ENCODE measurements around the gene LHPP.

LHPP gene

GRCh38 chr10:124447751-124448466, 13.7 kb upstream of the LHPP start:
- DNase-seq (ENCODE audit: low read depth in 2 of 2): no peak

DNA sequence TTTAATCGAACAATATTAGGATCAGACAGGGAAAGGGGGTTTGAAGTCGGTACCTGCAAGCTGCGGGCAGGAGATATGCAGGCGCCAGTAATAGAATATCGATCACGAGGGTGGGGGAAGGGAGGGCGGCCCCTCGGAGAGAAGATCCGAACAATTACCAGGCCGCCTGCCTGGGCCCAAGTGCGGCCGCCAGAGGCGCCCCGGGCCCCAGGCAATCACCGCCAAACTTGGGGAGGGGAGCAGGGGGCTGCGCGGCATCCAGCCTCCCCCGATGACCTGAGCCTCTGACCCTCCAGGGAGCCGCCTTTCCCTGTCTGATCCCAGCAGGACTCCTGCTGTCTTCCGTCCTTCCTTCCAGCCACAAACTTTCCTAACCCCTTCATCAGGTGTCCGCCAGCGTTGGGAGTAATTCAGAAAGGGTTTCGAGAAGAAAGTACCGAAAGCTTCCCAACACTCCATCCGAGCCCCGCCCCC, 12.9 kb upstream of the LHPP start:
- no peak for DNase-seq (ENCODE audit: low read depth in 2 of 2)

DNA sequence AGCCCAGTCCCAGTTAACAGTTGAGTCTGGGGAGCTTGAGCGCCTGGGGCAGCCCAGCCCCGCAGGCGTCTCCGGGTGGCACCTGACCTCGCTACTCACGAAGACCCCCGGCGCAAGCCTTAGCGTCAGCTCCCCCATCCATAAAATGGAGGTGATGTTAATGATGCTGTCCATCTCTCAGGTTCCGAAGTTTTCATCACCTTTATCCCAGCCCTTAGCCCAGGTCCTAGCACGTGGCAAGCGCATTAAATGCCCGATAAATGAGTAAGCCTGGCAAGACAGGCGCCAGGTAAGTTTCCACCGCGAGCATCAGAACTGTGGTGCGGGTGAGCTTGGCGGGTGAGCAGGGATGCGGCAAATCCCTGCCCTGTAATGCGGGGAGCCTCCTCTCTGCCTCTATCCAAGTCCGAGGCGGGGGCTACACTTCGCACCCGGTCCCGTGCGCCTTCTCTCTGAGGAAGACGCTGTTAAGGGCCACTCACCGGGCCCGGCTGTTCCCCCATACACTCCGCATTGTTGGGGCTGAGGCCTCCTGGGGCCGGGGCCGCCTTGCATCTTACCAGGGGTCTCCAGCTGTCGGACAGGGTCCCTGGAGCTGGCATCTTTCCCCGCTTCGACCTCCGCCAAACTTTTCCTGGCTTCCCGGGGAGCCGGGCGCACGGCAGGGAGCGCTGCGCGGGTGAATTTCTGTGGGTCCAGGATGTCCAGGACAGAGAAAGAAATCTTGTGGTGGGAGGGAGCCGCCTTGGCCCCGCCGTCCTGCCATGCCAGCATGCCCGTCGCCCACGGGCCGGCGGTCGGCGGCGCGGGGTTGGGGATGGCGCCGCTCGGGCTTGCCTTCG, 12.2 kb upstream of the LHPP start:
- DNase-seq (ENCODE audit: low read depth in 2 of 2): no peak

- DNase-seq (ENCODE audit: low read depth in 2 of 2): no peak
These were observed 11.4 kb upstream of the LHPP start, which contains the start of gene NKX1-2 for GRCh38 chr10:124450012-124450782. TSS of gene NKX1-2 (minus strand) at chr10:124450035. CDS start at chr10:124449943, 92 bp downstream.

DNA sequence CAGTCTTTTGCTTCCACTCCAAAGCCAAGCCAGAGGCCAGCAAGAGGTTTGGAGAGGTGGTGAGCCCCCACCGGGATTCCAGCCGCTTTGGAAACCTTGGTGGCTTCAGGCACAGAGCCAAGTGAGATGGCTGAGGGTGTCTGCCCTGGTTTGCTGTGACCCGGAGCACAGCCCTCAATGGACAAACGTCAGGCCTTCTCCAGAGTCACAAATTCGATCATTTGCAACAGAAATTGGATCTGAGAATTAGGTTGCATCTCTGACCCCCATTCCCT, 10.9 kb upstream of the LHPP start:
- DNase-seq (ENCODE audit: low read depth in 2 of 2): no peak

- no peak for DNase-seq (ENCODE audit: low read depth in 2 of 2)
These were observed 10.3 kb upstream of the LHPP start for GRCh38 chr10:124451276-124451675.

DNA sequence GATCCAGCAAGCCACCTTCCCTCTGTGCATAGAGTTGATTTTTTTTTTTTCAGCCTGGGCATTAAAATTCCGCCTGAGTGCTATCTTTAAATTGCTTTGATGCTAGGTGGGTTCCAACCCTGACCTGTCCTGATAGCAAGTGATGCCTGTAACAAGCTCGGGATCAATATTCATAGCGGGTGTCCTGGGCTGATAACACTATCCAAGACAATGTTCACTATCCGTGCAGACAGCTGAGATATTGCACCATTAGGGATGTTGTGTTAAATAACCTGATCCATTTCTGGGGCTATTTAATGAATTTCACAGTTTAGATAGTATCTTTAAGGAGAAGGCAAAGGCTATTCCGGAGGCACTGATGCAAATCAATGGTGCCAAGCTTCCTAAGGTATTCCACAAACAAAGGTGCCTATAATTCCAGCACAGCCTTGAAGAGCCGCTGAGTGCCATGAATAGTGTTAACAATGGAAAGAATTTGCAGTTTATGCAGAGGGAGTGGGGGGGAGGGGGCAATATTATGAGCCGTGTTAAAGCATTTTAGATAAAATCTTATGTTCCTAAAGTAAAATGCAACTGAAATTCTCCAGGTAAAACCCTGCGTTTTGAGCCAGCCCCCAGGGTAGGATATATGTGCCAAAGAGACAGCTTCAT, 7.5 kb upstream of the LHPP start:
- no peak for DNase-seq (ENCODE audit: low read depth in 2 of 2)

DNA sequence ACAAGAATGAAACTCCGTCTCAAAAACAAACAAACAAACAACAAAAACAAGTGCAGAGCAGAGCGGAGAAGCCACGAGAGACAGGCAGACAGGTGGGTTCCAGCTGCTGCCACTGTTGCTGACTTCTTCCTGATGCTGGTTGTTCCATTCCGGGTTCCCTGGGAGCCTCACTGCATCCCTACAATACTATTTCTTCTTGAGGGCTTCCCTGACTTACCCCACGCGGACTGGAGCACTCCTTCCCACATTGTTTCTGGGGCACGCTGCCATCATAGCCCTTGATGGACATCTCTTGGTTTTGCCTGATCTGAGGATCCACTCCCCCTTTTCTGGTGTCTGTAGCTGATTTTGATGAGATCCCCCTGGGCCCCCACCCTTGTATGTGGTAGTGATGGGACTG, 6.2 kb upstream of the LHPP start:
- DNase-seq (ENCODE audit: low read depth in 2 of 2): no peak

GRCh38 chr10:124458473-124458872, 3.1 kb upstream of the LHPP start:
- DNase-seq (ENCODE audit: low read depth in 2 of 2): no peak

DNA sequence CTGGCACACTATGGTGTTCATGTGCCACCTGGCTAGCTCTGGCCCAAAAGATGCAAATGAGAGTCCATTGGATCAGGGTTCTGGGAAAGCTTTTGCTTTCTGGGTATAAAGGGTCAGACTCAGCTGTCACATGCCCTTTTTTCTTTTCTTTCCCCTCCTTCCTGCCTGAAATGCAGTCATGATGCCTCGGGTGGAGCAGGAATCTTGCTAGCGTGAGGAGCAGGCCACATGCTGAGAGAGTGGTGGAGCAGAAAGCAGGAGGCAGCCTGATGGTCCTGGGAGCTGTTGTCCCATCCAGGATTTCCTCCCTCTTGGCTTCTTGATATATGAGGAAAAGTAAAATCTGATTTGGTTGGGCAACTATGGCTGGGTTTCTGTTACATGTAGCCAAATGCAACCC, 2.7 kb upstream of the LHPP start:
- no peak for DNase-seq (ENCODE audit: low read depth in 2 of 2)

DNA sequence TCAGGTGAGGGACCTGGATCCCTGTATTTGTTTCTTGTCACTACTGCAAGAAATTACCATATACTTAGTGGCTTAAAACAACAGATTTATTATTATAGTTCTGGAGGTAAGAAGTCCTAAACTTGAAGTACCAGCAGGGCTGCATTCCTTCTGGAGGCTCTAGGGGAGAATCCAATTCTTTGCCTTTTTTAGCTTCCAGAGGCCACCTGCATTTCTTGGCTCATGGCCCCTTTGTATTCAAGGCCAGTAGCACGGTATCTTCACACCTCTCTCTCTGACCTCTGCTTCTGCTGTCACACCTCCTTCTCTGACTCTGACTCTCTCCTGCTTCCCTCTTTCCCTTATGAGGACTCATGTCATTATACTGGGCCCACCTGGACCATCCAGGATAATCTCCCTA, 2.2 kb upstream of the LHPP start:
- DNase-seq (ENCODE audit: low read depth in 2 of 2): no peak

DNA sequence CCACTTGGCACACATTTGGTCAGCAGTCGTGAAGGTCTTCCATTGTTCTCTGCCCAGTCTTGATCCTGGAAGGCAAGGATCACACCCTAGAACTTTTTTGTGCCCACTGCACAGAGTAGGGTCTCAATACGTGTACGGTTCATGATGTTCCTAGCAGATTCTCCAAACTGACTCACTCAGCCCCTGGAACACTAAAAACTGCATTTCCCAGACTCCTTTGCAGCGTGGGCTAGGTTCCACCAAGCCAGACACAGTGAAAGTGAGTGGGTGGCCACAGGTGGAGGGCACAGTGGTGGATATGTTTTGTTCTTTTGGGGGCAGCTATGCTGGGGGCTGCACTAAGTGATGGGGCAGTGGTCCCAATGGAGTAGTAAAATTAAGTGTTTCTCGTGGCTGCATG, 1.5 kb upstream of the LHPP start:
- DNase-seq (ENCODE audit: low read depth in 2 of 2): no peak

GRCh38 chr10:124462348-124462695, 699 bp downstream of the LHPP start:
- no peak for DNase-seq (ENCODE audit: low read depth in 2 of 2)

- no peak for DNase-seq (ENCODE audit: low read depth in 2 of 2)
These were observed 2.7 kb downstream of the LHPP start for GRCh38 chr10:124464028-124464965.

- DNase-seq (ENCODE audit: low read depth in 2 of 2): no peak
These were observed 3.6 kb downstream of the LHPP start for GRCh38 chr10:124465003-124465776.

- DNase-seq (ENCODE audit: low read depth in 2 of 2): no peak
These were observed 4.3 kb downstream of the LHPP start for GRCh38 chr10:124465777-124466488.

GRCh38 chr10:124467165-124467564, 5.5 kb downstream of the LHPP start:
- DNase-seq (ENCODE audit: low read depth in 2 of 2): no peak

DNA sequence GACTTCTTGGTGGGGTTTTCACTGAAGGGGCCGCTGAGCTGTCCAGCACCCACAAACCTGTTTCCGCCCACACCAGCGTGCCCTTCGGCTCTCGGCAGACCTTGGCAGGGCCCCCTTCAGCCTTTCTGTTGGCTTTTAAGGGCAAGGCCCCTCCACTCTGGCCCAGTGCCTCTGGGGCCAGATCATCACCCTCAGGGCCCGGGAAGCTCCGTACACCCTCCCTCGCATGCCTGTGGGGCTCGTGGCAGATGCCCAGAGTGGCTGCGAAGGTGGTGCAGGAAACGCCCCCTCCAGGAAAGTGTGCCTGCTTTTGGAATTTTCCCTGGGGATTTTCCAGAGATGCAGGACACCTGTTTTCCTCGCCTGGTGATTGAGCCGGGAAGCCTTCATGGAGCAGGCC, 7.0 kb downstream of the LHPP start:
- DNase-seq (ENCODE audit: low read depth in 2 of 2): no peak

- no peak for DNase-seq (ENCODE audit: low read depth in 2 of 2)
These were observed 8.4 kb downstream of the LHPP start for GRCh38 chr10:124469956-124470484.
